ENCODE data around the gene MS4A2.
"Not testable (repeated sequence)": the region's sequence is repeated elsewhere in the genome, so short reads cannot be mapped to it uniquely, and the experiment has no call there.

Gene MS4A2

DNA sequence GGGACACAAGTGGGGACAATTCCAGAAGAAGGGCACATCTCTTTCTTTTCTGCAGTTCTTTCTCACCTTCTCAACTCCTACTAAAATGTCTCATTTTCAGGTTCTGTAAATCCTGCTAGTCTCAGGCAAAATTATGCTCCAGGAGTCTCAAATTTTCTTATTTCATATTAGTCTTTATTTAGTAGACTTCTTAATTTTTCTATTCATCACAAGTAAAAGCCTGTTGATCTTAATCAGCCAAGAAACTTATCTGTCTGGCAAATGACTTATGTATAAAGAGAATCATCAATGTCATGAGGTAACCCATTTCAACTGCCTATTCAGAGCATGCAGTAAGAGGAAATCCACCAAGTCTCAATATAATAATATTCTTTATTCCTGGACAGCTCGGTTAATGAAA, at the start of gene MS4A2:
MS4A2 (plus strand) TSS at position 301 of the 400 bp plus-strand sequence. CDS start 102 bp downstream, outside the sequence.
- DNase-seq, result no peak

DNA sequence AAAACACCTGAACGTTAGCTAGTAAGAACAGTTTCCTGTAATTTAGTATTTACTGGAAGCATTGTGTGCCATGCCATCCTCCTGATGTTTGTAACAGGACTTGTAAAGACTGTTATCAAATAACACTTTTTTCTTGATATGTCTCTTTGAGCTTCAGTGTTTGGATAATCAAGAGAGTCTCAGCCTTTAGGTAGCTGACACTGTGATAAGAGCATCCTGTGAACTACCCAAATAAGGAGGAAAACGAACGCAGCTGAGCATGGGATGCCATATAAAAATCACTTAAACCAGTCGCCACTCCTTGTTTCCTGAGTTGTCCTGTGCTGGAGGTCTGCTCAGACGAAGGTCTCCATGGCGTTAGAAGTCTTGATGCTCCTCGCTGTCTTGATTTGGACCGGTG, 48.4 kb upstream of the MS4A2 start, which contains the start of gene OOSP2:
OOSP2 (plus strand) TSS at position 301 of the 400 bp plus-strand sequence; CDS start at position 352, 51 bp downstream.
- DNase-seq, result no peak

DNA sequence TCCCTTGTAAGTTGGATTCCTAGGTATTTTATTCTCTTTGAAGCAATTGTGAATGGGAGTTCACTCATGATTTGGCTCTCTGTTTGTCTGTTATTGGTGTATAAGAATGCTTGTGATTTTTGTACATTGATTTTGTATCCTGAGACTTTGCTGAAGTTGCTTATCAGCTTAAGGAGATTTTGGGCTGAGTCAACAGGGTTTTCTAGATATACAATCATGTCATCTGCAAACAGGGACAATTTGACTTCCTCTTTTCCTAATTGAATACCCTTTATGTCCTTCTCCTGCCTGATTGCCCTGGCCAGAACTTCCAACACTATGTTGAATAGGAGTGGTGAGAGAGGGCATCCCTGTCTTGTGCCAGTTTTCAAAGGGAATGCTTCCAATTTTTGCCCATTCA, 38.0 kb upstream of the MS4A2 start:
- not testable (repeated sequence) for DNase-seq

DNA sequence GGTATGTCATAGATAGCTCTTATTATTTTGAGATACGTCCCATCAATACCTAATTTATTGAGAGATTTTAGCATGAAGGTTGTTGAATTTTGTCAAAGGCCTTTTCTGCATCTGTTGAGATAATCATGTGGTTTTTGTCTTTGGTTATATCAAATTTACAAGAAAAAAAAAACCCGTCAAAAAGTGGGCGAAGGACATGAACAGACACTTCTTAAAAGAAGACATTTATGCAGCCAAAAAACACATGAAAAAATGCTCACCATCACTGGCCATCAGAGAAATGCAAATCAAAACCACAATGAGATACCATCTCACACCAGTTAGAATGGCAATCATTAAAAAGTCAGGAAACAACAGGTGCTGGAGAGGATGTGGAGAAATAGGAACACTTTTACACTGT, 37.6 kb upstream of the MS4A2 start:
- not testable (repeated sequence) for DNase-seq

DNA sequence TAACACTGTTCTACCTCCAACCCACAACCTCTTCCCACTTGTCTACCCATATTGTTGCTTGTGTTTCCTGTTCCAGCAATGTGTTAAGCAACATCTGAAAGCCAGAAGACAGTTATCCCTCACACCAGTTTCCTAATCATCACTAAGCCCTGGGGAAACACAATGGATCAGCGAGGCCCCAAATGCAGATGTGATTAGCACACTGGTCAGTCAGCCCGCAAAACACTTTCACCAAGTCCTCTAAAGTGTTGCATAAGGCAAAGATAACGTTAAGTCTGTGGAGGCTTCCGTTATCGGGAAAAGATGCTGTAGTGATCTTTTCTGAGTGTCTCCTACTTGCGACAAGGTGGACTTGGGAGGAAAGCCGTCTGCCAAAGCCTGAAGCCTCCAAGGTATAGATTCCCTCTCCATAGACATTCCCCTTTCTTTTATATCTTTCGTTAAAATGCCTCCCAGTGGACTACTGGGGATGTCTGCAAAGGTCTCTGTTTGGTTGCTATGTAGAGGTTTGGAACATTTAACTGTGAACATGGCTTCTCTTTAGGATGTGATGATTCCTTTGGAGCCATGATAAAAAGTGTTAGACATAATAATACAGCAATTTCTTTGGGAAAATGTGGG, 32.0 kb upstream of the MS4A2 start, which contains the start of gene MS4A3:
MS4A3 (plus strand) TSS at position 317 of the 621 bp plus-strand sequence. CDS start 4,496 bp downstream, outside the sequence.
- DNase-seq, result no peak

DNA sequence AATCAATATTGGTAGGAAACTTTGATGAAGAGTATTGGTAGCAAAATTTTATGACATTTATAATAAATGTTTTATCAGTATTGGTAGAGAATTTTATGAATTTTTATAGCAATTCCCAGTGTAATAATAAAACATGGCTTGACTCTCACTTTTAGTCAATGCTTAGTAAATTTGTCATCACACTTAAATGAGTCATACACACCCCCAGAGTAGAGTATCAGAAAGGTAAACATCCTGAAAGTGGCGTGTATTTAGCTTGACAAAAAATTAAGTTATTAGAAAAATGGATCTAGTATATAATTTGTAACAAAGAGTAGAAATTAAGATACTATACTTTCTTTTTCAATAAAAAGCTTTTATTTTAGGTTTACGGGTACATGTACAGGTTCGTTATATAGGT, 29.4 kb upstream of the MS4A2 start:
- no peak for DNase-seq

DNA sequence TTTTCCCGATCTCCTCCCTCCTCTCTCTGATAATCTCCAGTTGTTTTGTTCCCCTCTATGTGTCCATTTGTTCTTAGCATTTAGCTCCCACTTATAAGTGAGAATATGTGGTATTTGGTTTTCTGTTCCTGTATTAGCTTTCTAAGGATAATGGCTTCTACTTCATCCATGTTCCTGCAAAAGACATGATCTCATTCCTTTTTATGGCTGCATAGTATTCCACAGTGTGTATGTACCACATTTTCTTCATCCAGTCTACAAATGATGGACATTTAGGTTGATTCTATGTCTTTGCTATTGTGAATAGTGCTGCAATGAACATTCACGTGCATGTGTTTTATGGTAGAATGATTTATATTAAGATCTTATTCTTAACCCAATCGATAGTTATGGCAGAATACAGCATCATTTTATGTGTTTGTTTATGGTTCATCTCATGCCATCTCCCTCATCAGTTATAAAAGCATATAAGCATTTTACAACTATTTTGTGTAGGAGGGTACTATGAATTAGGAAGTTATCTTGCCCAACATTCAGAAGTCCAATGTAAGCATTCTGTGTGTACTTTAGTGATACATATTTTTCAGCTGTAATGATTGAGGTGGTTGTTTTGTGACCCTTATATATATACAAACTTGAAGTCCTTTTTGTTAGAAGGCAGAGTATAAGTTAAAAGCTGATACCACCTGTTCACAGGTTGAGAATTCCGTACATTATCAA, 28.8 kb upstream of the MS4A2 start:
- no peak for DNase-seq

DNA sequence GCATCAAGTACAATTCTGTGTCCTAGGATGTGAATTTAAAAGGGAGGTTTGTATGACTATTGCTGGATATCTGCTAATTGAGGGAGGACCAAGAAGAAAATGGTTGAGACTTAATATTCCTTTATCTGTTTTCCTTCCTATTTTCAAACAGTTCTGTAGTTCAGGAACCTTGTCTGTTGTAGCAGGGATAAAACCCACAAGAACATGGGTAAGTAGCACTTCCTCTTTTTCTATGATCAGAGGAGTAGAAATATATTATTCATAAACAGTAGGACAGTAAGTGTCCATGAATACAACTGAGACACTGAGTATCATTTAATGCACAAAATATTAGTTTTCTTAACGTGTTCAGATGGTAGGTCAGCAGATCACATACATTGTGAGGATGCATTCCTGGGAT, 24.4 kb upstream of the MS4A2 start:
- no peak for DNase-seq

DNA sequence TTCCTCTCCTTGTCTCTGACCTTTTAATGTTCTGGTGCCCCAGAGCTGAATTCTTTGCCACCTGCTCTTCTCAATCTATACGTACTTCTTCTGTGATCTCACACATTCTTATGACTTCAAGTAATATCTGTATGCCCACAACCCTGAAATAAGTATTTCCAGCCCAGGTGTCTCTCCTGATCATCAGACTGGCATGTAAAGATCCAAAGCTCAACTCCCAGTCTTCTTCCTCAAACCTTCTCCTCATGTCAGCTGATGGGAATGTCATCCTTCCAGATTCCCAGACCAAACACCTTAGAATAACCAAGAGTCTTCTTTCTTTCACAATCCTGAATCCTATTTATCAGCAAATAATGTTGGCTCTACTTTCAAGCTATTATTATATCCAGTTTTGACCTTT, 22.7 kb upstream of the MS4A2 start:
- no peak for DNase-seq

DNA sequence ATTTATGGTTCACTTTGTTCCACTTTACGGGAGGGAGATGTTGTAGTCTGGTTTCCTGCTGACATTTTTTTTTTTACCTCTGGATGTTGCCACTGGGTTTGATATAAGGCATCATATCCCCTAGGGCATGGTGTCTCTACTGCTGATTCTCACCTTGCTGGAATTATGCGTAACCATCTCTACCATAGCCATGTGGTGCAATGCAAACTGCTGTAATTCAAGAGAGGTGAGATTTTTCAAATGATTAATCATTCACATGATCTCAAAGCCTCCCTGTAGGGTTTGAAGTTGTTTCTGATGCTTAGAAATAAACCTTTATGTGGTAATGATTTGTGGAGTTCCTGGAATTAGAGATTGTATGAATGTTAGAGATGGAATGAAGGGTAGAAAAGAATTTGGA, 19.0 kb upstream of the MS4A2 start:
- no peak for DNase-seq

DNA sequence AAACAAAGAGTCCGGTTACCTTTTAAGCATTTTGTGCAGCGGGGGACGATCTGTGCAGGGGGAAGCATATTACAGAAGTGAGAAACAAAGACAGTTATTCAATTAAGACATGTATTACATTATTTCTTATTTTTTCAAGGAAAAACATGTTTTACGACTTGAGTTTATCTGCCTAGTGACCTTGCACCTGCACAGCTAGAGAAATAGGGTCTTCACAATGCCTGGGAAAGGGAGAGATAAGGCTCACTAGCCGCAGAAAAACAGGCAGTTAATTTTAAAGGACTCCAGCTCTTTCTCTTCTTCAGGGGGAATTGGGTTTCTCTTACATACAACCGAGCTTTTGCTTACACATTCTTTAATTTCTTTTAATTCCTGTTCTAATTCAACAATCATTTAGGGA, 16.8 kb upstream of the MS4A2 start:
- DNase-seq, result not testable (repeated sequence)

DNA sequence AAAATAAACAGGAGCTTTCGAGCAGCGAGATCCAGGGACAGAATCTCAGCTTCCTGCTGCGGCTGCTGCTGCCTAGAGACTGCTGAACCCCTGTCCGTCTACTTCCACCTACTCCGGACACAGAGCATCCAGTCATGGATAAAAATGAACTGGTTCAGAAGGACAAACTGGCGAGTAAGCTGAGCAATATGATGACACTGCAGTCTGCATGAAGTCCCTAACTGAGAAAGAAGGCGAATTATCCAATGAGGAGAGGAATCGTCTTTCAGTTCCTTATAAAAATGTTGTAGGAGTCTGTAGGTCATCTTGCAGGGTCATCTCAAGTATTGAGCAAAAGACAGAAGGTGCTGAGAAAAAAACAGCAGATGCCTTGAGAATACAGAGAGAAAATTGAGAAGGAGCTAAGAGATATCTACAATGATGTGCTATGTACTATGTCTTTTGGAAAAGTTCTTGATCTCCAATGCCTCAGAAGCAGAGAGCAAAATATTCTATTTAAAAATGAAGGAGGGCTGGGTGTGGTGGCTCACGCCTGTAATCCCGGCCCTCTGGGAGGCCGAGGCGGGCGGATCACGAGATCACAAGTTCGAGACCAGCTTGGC, 11.1 kb upstream of the MS4A2 start:
- DNase-seq, result no peak

DNA sequence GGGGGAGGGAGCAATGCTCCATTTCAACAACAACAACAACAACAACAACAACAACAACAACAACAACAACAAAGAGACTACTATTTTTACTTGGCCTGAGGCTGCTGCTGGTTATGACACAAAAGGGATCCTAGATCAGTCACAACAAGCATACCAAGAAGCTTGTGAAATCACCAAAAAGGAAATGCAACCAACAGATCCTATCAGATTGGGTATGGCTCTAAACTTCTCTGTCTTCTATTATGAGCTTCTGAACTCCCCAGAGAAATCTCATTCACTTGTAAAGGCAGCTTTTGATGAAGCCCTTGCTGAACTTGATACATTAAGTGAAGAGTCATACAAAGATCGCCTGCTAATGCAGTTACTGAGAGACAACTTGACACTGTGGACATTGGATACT, 10.5 kb upstream of the MS4A2 start:
- DNase-seq, result no peak

DNA sequence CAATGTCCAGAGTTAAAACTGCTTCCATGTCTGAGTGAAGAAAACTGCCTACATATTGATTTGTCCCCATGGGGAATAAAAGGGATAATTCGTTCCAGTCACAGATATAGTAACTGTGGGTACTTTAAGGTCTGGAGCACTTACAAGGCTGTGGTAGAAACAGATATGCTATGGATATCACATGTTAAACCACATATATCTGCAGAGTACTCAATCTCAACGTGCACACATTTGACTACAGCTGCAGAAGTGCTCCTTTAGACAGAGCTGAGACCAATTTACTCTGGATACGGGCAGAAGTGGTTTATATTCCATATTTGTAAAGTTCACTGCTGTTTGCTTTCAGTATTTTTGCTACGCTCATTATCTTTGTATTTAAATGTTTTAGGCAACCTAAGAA, 9.7 kb upstream of the MS4A2 start:
- DNase-seq, result no peak

DNA sequence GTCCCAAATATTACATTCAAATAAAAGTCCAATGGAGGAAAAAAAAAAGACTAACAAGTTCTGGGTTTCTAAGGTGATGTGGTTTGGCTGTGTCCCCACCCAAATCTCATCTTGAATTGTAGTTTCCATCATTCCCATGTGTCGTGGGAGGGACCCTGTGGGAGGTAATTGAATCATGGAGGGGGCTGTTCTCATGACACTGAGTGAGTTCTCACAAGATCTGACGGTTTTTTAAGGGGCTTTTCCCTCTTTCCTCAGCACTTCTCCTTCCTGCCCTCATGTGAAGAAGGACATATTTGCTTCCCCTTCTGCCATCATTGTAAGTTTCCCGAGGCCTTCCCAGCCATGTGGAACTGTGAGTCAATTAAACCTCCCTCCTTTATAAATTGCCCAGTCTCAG, 7.9 kb upstream of the MS4A2 start:
- no peak for DNase-seq

DNA sequence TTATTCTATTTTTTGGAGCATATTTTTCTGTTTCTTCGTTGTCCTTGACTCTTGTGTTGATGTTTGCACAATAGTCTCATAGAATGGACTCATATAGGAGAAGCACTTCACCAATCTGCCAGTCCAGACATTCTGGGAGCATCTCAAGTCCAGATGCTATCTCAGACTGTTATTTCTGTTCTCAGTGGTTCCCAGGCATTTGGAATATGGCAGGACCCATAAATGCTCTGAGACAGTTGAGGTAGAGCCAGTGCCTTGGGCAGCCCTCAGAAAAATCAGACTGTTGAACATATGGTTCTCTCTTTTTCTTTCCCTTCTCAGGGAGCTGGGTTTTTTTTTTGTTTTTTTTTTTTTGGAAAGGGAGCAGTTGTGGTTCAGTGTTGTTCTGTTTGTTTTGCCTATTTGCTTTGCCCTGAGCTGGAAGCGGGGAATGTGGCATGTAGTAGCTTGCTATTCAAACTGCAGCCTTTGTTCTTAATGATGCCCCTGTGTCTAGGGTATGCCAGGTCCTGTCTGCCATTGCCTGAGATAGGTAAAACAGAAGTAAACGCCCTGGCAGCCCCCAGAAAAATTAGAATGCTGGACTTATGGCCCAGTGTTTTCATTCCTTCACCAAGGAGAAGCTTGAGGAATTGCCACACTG, 3.7 kb upstream of the MS4A2 start:
- DNase-seq, result no peak

DNA sequence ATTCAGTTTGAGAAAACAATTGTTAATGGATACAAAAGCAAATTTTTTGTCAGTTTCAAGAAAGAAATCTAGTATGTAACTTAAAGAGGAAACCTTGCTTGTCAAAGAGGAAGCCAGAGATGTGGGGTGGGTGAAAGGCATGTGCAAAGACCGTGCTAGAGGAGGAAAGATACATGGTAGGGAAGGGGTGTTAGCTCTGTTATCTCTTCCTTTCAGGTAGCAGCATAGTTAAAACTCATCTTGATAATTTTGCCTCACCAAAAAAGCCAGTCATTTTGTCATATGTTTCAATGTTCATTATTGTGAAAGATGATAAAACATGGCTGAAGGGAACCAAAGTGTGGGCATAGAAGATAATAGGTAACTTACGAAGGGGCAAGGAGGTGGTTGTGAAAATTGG, 2.6 kb upstream of the MS4A2 start:
- DNase-seq, result no peak

DNA sequence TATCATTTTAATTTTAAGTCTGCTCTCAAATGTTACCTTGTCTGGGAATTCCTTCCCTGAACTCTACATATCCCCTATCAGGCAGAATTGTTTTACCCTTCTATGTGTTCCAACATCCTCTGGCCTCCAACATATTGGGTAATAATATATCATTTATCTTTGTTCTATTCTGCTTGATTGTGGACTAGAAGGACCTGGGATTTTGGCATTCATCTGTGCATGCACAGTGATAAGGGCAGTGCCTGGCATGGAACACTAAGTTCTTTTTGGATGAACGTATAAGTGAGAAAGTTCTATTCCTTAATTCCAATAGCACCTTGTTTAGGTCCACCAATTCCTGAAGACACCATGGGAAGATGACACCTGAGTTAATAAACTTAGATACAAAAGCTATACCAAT, 1.2 kb upstream of the MS4A2 start:
- no peak for DNase-seq

DNA sequence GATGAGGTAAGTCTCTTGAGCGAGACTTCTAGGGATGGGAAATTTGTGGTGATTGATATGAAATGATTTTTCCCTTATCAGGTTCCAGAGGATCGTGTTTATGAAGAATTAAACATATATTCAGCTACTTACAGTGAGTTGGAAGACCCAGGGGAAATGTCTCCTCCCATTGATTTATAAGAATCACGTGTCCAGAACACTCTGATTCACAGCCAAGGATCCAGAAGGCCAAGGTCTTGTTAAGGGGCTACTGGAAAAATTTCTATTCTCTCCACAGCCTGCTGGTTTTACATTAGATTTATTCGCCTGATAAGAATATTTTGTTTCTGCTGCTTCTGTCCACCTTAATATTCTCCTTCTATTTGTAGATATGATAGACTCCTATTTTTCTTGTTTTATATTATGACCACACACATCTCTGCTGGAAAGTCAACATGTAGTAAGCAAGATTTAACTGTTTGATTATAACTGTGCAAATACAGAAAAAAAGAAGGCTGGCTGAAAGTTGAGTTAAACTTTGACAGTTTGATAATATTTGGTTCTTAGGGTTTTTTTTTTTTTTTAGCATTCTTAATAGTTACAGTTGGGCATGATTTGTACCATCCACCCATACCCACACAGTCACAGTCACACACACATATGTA, 7.1 kb downstream of the MS4A2 start:
- DNase-seq, result no peak

DNA sequence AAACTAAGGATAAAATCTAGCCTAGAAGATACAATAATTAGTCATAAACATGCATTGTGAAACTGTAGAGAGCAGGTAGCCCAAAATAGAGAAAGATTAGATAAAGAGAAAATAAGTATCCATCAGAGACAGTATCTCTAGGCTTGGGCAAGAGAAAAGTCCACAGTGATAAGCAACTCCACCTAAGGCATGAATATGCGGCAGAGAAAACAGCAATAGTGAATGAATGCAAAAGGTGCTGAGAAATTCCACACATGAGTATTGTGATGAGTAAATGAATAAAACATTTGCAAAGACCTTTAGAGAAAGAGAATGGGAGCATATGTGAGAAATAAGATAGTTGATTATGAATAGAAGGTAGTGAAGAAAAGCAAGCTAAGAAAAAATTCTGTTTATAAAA, 8.7 kb downstream of the MS4A2 start:
- DNase-seq, result no peak

DNA sequence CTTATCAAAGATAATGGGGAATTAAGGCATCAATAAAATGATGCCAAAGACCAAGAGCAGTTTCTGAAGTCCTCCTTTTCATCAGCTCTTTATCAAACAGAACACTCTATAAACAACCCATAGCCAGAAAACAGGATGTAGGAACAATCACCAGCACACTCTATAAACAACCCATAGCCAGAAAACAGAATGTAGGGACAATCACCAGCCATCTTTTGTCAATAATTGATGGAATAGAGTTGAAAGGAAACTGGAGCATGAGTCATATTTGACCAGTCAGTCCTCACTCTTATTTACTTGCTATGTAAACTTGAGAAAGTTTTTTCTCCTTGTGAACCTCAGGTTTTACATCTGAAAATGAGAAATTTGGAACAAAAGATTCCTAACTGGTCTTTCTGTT, 10.0 kb downstream of the MS4A2 start:
- DNase-seq, result no peak

DNA sequence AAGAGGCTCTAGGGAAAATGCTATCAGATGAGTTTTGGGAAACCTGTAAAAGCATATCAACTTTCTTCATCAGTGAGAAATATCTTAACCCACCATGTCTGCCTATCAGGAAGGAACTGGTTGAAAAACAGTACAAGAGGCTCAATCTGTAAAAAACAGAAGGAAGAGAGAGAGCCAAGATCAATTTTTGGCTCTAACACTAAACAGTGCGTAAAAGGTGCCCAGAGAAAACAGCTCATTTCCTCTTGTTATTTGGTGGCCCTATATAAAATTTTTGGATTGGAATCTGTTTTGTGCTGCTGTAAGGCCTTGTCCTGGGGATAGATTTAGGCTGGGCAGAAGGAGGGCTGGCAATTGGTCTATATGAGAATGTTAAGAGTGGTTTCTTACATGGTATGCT, 12.1 kb downstream of the MS4A2 start:
- no peak for DNase-seq

DNA sequence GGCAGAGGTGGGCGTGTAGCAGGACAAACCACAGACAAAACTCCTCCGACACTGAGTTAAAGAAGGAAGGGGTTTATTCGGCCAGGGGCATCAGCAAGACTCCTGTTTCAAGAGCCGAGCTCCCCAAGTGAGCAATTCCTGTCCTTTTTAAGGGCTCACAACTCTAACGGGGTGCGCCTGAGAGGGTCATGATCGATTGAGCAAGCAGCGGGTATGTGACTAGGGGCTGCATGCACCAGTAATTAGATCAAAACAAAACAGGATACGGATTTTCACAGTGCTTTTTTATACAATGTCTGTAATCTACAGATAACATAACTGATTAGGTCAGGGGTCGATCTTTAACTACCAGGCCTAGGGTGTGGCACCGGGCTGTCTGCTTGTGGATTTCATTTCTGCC, 12.9 kb downstream of the MS4A2 start:
- DNase-seq, result not testable (repeated sequence)

All from NCI-H1048 (cell line).